ENCODE measurements around the gene NOL6.
"Not testable (repeated sequence)": the region's sequence is repeated elsewhere in the genome, so short reads cannot be mapped to it uniquely, and the experiment has no call there.

Gene NOL6

GRCh38 chr9:33473643-33474352 lies at the start of gene NOL6:
Gene NOL6 (minus strand): TSS chr9:33473924. CDS start chr9:33473842, 82 bp downstream.
- DNase-seq: peak; percentile 90 to 98

- DNase-seq: not testable (repeated sequence)
Measured at GRCh38 chr9:33521861-33522260, 48.1 kb upstream of the NOL6 start.

GRCh38 chr9:33517934-33518577 lies 44.3 kb upstream of the NOL6 start:
- not testable (repeated sequence) for DNase-seq

GRCh38 chr9:33517373-33517772 lies 43.6 kb upstream of the NOL6 start:
- peak in 1 of 2 experiments; percentile 49 for DNase-seq

- DNase-seq: not testable (repeated sequence)
Measured at GRCh38 chr9:33516397-33516796, 42.7 kb upstream of the NOL6 start.

- DNase-seq: not testable (repeated sequence)
Measured at GRCh38 chr9:33515342-33515995, 41.7 kb upstream of the NOL6 start.

GRCh38 chr9:33512535-33512934 lies 38.8 kb upstream of the NOL6 start:
- not testable (repeated sequence) for DNase-seq

- not testable (repeated sequence) for DNase-seq
Measured at GRCh38 chr9:33511184-33511517, 37.4 kb upstream of the NOL6 start.

- DNase-seq: peak; percentile 11 to 23
Measured at GRCh38 chr9:33510262-33511183, 36.8 kb upstream of the NOL6 start.

- no peak for DNase-seq
Measured at GRCh38 chr9:33506626-33507370, 33.1 kb upstream of the NOL6 start.

GRCh38 chr9:33498387-33498786 lies 24.7 kb upstream of the NOL6 start:
- DNase-seq: no peak

GRCh38 chr9:33493819-33494218 lies 20.1 kb upstream of the NOL6 start:
- not testable (repeated sequence) for DNase-seq

GRCh38 chr9:33489066-33489465 lies 15.3 kb upstream of the NOL6 start:
- no peak for DNase-seq

GRCh38 chr9:33485312-33485711 lies 11.6 kb upstream of the NOL6 start:
- not testable (repeated sequence) for DNase-seq

- no peak for DNase-seq
Measured at GRCh38 chr9:33480976-33481375, 7.3 kb upstream of the NOL6 start.

- no peak for DNase-seq
Measured at GRCh38 chr9:33480106-33480505, 6.4 kb upstream of the NOL6 start.

GRCh38 chr9:33476503-33476902 lies 2.8 kb upstream of the NOL6 start:
- no peak for DNase-seq

GRCh38 chr9:33475357-33475756 lies 1.6 kb upstream of the NOL6 start:
- DNase-seq: no peak

GRCh38 chr9:33472881-33473615 lies 676 bp downstream of the NOL6 start:
- no peak for DNase-seq

- DNase-seq: no peak
Measured at GRCh38 chr9:33472171-33472880, 1.4 kb downstream of the NOL6 start.

- no peak for DNase-seq
Measured at GRCh38 chr9:33471361-33471760, 2.4 kb downstream of the NOL6 start.

All from cerebellar nuclear complex (tissue), 1 donor.